Measurements from ENCODE around the gene KCNMB4.

- TF ChIP-seq, protein P1, sequence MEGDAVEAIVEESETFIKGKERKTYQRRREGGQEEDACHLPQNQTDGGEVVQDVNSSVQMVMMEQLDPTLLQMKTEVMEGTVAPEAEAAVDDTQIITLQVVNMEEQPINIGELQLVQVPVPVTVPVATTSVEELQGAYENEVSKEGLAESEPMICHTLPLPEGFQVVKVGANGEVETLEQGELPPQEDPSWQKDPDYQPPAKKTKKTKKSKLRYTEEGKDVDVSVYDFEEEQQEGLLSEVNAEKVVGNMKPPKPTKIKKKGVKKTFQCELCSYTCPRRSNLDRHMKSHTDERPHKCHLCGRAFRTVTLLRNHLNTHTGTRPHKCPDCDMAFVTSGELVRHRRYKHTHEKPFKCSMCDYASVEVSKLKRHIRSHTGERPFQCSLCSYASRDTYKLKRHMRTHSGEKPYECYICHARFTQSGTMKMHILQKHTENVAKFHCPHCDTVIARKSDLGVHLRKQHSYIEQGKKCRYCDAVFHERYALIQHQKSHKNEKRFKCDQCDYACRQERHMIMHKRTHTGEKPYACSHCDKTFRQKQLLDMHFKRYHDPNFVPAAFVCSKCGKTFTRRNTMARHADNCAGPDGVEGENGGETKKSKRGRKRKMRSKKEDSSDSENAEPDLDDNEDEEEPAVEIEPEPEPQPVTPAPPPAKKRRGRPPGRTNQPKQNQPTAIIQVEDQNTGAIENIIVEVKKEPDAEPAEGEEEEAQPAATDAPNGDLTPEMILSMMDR (conservative IDR thresholded peaks at IDR 0.05 in 1 of 2, IDR thresholded peaks at IDR 0.05 in 1 of 2; ENCODE audit: extremely low read depth in 1 of 2, insufficient read depth in 1 of 2, low read depth in 1 of 2, low read length in 2 of 2), result no peak
- no peak for TF ChIP-seq EZH2 (IDR thresholded peaks at IDR 0.05; ENCODE audit: borderline replicate concordance, low read length)
Measured at GRCh38 chr12:70482764-70483163, 116.7 kb downstream of the KCNMB4 start.

Data from mammary epithelial cell (primary cell).